ENCODE data around the gene TBC1D7.

TBC1D7 gene

GRCh38 chr6:13272131-13273046 lies 55.9 kb downstream of the TBC1D7 start:
- DNase-seq (ENCODE audit: low spot score), result no peak

GRCh38 chr6:13268913-13269518 lies 59.3 kb downstream of the TBC1D7 start:
- no peak for DNase-seq (ENCODE audit: low spot score)

- DNase-seq (ENCODE audit: low spot score), result no peak
Measured at GRCh38 chr6:13267142-13267651, 61.1 kb downstream of the TBC1D7 start.

GRCh38 chr6:13263669-13264068 lies 64.7 kb downstream of the TBC1D7 start:
- DNase-seq (ENCODE audit: low spot score), result no peak

- DNase-seq (ENCODE audit: low spot score), result no peak
Measured at GRCh38 chr6:13262302-13263230, 65.8 kb downstream of the TBC1D7 start.

GRCh38 chr6:13261464-13261994 lies 66.8 kb downstream of the TBC1D7 start:
- DNase-seq (ENCODE audit: low spot score), result no peak

- no peak for DNase-seq (ENCODE audit: low spot score)
Measured at GRCh38 chr6:13260831-13261230, 67.5 kb downstream of the TBC1D7 start.

- DNase-seq (ENCODE audit: low spot score), result no peak
Measured at GRCh38 chr6:13260101-13260598, 68.2 kb downstream of the TBC1D7 start.

- DNase-seq (ENCODE audit: low spot score), result no peak
Measured at GRCh38 chr6:13259393-13259792, 68.9 kb downstream of the TBC1D7 start.

- no peak for DNase-seq (ENCODE audit: low spot score)
Measured at GRCh38 chr6:13256266-13257001, 71.9 kb downstream of the TBC1D7 start.
